CD14-positive monocyte (primary cell): Measurements from ENCODE around the gene PTGER1. TPM values are rescaled to one million over a fixed set of nuclear protein-coding genes. Genes with fewer than 3 reads are reported as not detected.

Experiments used
- DNase-seq, 3 donors: peaks; one replicate each; pipeline ENCODE4 v3.0.0-alpha.2; 2011 to 2022
- H2AFZ ChIP-seq: 2 replicates; pipeline ENCODE4 v1.6.0; 2012; ENCODE audit warnings: mild to moderate bottlenecking, low read depth, low read length, inconsistent platforms; ENCODE audit not compliant: insufficient read depth, poor library complexity, severe bottlenecking
- H3K27ac ChIP-seq, 2 donors: 1 replicate in 1 of 2; 2 replicates in 1 of 2; pipeline ENCODE4 v1.5.1; 2012 to 2013; ENCODE audit warnings: low read length in 2 of 2, control low read depth in 1 of 2, inconsistent platforms in 1 of 2, low read depth in 1 of 2, mild to moderate bottlenecking in 1 of 2
- H3K27me3 ChIP-seq, 2 donors: one replicate each; pipeline versions ENCODE4 v1.6.0 to v1.6.1; 2011 to 2013; ENCODE audit warnings: low read length in 2 of 2; ENCODE audit not compliant: control insufficient read depth in 2 of 2, insufficient read depth in 2 of 2
- H3K36me3 ChIP-seq, 2 donors: replicated peaks in 1 of 2; 1 replicate in 1 of 2; 2 replicates in 1 of 2; pipeline versions ENCODE4 v1.5.1 to v1.6.1; 2012 to 2013; ENCODE audit warnings: low read length in 2 of 2, control low read depth in 1 of 2, inconsistent platforms in 1 of 2, mild to moderate bottlenecking in 1 of 2; ENCODE audit not compliant: insufficient read depth in 2 of 2, control insufficient read depth in 1 of 2
- H3K4me1 ChIP-seq, 2 donors: 1 replicate in 1 of 2; 2 replicates in 1 of 2; pipeline versions ENCODE4 v1.5.1 to v1.6.1; 2012 to 2013; ENCODE audit warnings: low read length in 2 of 2, control low read depth in 1 of 2, inconsistent platforms in 1 of 2, mild to moderate bottlenecking in 1 of 2, moderate library complexity in 1 of 2; ENCODE audit not compliant: insufficient read depth in 2 of 2, control insufficient read depth in 1 of 2
- H3K4me2 ChIP-seq: replicated peaks from 2 replicates; pipeline ENCODE3; 2012; ENCODE audit warnings: low read length, moderate library complexity, mild to moderate bottlenecking; ENCODE audit not compliant: poor library complexity, severe bottlenecking; ENCODE audit errors: extremely low read depth
- H3K4me3 ChIP-seq, 3 experiments: fragments of 200-600 bp in 1 of 3; sonication (generic) in 1 of 3; replicated peaks in 1 of 3; 1 replicate in 2 of 3; 2 replicates in 1 of 3; pipeline ENCODE4 v1.5.1; 2011 to 2013; ENCODE audit warnings: low read length in 3 of 3, mild to moderate bottlenecking in 3 of 3, control low read depth in 2 of 3, low read depth in 2 of 3, inconsistent platforms in 1 of 3, moderate library complexity in 1 of 3
- H3K79me2 ChIP-seq: 2 replicates; pipeline ENCODE4 v1.6.0; 2012; ENCODE audit warnings: mild to moderate bottlenecking, control low read depth, inconsistent platforms, low read length, moderate library complexity; ENCODE audit not compliant: insufficient read depth
- H3K9ac ChIP-seq: 2 replicates; pipeline ENCODE4 v1.6.0; 2017; ENCODE audit warnings: low read length, mild to moderate bottlenecking; ENCODE audit not compliant: insufficient read depth, poor library complexity, severe bottlenecking
- H3K9me3 ChIP-seq, 2 donors: replicated peaks in 1 of 2; 1 replicate in 1 of 2; 2 replicates in 1 of 2; pipeline versions ENCODE4 v1.5.1 to v1.6.1; 2012 to 2013; ENCODE audit warnings: low read length in 2 of 2, control low read depth in 1 of 2; ENCODE audit not compliant: control insufficient read depth in 1 of 2, insufficient read depth in 1 of 2
- H4K20me1 ChIP-seq: 2 replicates; pipeline ENCODE4 v1.6.0; 2012; ENCODE audit warnings: mild to moderate bottlenecking, low read length, control low read depth, moderate library complexity; ENCODE audit not compliant: insufficient read depth
- H3K27ac Mint-ChIP-seq, 7 donors: one replicate each; pipeline ENCODE4 v1.8.0; 2020; ENCODE audit warnings: mild to moderate bottlenecking in 7 of 7, mixed read lengths in 7 of 7, moderate library complexity in 6 of 7, inconsistent platforms in 2 of 7
- H3K27me3 Mint-ChIP-seq, 3 donors: one replicate each; pipeline ENCODE4 v1.8.0; 2021 to 2022; ENCODE audit warnings: low read depth in 3 of 3, mild to moderate bottlenecking in 3 of 3, mixed read lengths in 3 of 3, moderate library complexity in 3 of 3, inconsistent platforms in 1 of 3
- H3K36me3 Mint-ChIP-seq, 2 donors: one replicate each; pipeline ENCODE4 v1.8.0; 2020; ENCODE audit warnings: mixed read lengths in 2 of 2, inconsistent platforms in 1 of 2, mild to moderate bottlenecking in 1 of 2
- H3K4me1 Mint-ChIP-seq: one replicate; pipeline ENCODE4 v1.8.0; 2020; ENCODE audit warnings: mild to moderate bottlenecking, mixed read lengths
- H3K4me3 Mint-ChIP-seq, 2 donors: one replicate each; pipeline ENCODE4 v1.8.0; 2020; ENCODE audit warnings: mild to moderate bottlenecking in 2 of 2, mixed read lengths in 2 of 2, moderate library complexity in 1 of 2
- H3K9me3 Mint-ChIP-seq, 7 donors: one replicate each; pipeline ENCODE4 v1.8.0; 2020 to 2022; ENCODE audit warnings: mixed read lengths in 7 of 7, mild to moderate bottlenecking in 6 of 7, moderate library complexity in 6 of 7, inconsistent platforms in 2 of 7
- CTCF ChIP-seq: fragments of 200-600 bp; IDR thresholded peaks from one replicate; pipeline ENCODE4 v1.8.0; 2022; ENCODE audit warnings: antibody characterized with exemption, mild to moderate bottlenecking
- WGBS: methylation state at CpG from one replicate; pipeline ENCODE4 v1.1.5; 2013; ENCODE audit warnings: missing lambda C conversion rate; ENCODE audit not compliant: insufficient coverage; 5-methylcytosine and 5-hydroxymethylcytosine counted together
- intact Hi-C, 2 donors: fragments of 100-400 bp; cut with micrococcal nuclease; formaldehyde crosslinking; loops; one replicate each; pipeline versions ENCODE4 v1.15.0 to v1.15.1; 2023
- polyA plus RNA-seq, 3 donors: library from polyadenylated mRNA; depleted of rRNA in 1 of 3; unstranded in 2 of 3; stranded (reverse) in 1 of 3; fragments of 300-500 nt in 2 of 3; fragments of >200 nt in 1 of 3; fragmentation: Illumina TruSeq in 2 of 3; gene quantifications; 1 replicate in 2 of 3; 2 replicates in 1 of 3; pipeline ENCODE4 v1.2.3, GENCODE V29; 2012 to 2021

PTGER1 gene
- polyA plus RNA-seq, 3 donors: not detected

GRCh38 chr19:14482172-14482941 is 7.2 kb upstream of the PTGER1 start:
- Histone ChIP-seq H2AFZ (no peak overlapping the region), H4K20me1 (no peaks in the 10 kb centered on the region), H3K79me2 (no peaks in the 10 kb centered on the region), H3K4me1 (peaks cover 12% of the 10 kb centered on the region in 2 donors), H3K27me3 (peaks cover 0 to 5% of the 10 kb centered on the region in 2 donors), H3K4me2 (no peak overlapping the region), H3K9ac (no peak overlapping the region), H3K4me3 (no peak overlapping the region), H3K36me3 (no peaks in the 10 kb centered on the region), H3K27ac (no peak overlapping the region), H3K9me3 (no peaks in the 10 kb centered on the region)
- peaks cover 2 to 18% (median 11%) of the 10 kb centered on the region in 3 donors for H3K27me3 Mint-ChIP-seq
- H3K4me3 Mint-ChIP-seq: no peak overlapping the region
- TF ChIP-seq CTCF: no peak
- no peaks in the 10 kb centered on the region for H3K36me3 Mint-ChIP-seq
- peaks cover 5% of the 10 kb centered on the region for H3K4me1 Mint-ChIP-seq
- DNase-seq: no peak
- no peaks in the 10 kb centered on the region for H3K9me3 Mint-ChIP-seq
- no peak overlapping the region for H3K27ac Mint-ChIP-seq
- 97% methylated on average over 15 of the region's 18 CpGs for WGBS
- intact Hi-C loops: loop anchor here in 1 of 2 donors (10.0 kb wide), 1 partner anchor 608 kb away; the partner anchor contains the start of gene NANOS3

GRCh38 chr19:14480700-14481079 is 5.5 kb upstream of the PTGER1 start:
- peaks cover 0 to 14% of the 10 kb centered on the region in 2 donors for H3K27me3 ChIP-seq
- no peak overlapping the region for H3K9ac ChIP-seq
- H3K36me3 Mint-ChIP-seq: no peaks in the 10 kb centered on the region
- no peak for DNase-seq
- no peaks in the 10 kb centered on the region for H4K20me1 ChIP-seq
- no peak overlapping the region for H3K27ac ChIP-seq
- no peaks in the 10 kb centered on the region for H3K9me3 ChIP-seq
- no peak overlapping the region for H3K4me3 ChIP-seq
- H3K27ac Mint-ChIP-seq: no peak overlapping the region
- H3K79me2 ChIP-seq: no peaks in the 10 kb centered on the region
- H3K4me1 Mint-ChIP-seq: peaks cover 14% of the 10 kb centered on the region
- H3K4me3 Mint-ChIP-seq: no peak overlapping the region
- no peaks in the 10 kb centered on the region for H3K36me3 ChIP-seq
- H3K4me1 ChIP-seq: peaks cover 26 to 27% of the 10 kb centered on the region in 2 donors
- intact Hi-C loops: loop anchor here in 1 of 2 donors (10.0 kb wide), 1 partner anchor 606 kb away; the partner anchor contains the start of gene NANOS3
- no peaks in the 10 kb centered on the region for H3K9me3 Mint-ChIP-seq
- H3K4me2 ChIP-seq: no peak overlapping the region
- peaks cover 10 to 32% (median 17%) of the 10 kb centered on the region in 3 donors for H3K27me3 Mint-ChIP-seq
- no CpG with 5 or more reads among the region's 5 CpGs for WGBS
- no peak for TF ChIP-seq CTCF
- H2AFZ ChIP-seq: no peak overlapping the region
